Measurements from ENCODE around the gene EPN1.

The EPN1 gene

GRCh38 chr19:55696301-55697068, 21.5 kb downstream of the EPN1 start:
- H3K27me3 ChIP-seq (ENCODE audit: control insufficient read depth in 1 of 2, insufficient read depth in 2 of 2, low read length in 2 of 2) = no peaks in the 10 kb centered on the region
- H3K4me1 ChIP-seq (ENCODE audit: control insufficient read depth, insufficient read depth, low read length) = no peaks in the 10 kb centered on the region
- H3K36me3 ChIP-seq (ENCODE audit: control insufficient read depth in 2 of 2, insufficient read depth in 2 of 2, low read length in 2 of 2) = peaks cover 16 to 35% of the 10 kb centered on the region in 2 donors
- H3K27ac ChIP-seq (ENCODE audit: low read length) = no peak overlapping the region
- H3K9ac ChIP-seq (ENCODE audit: low read length in 2 of 2) = no peak overlapping the region
- H3K9me3 ChIP-seq (ENCODE audit: control insufficient read depth in 2 of 2, low read length in 2 of 2) = no peaks in the 10 kb centered on the region
- no peak overlapping the region for H3K4me3 ChIP-seq (ENCODE audit: low read length in 2 of 2)

- no peaks in the 10 kb centered on the region for H3K4me1 ChIP-seq (ENCODE audit: control insufficient read depth, insufficient read depth, low read length)
- H3K36me3 ChIP-seq (ENCODE audit: control insufficient read depth in 2 of 2, insufficient read depth in 2 of 2, low read length in 2 of 2) = peaks cover 14 to 35% of the 10 kb centered on the region in 2 donors
- H3K4me3 ChIP-seq (ENCODE audit: low read length in 2 of 2) = no peak overlapping the region
Measured at GRCh38 chr19:55697069-55697440, 22.0 kb downstream of the EPN1 start.

GRCh38 chr19:55697698-55698097, 22.7 kb downstream of the EPN1 start:
- H3K36me3 ChIP-seq (ENCODE audit: control insufficient read depth in 2 of 2, insufficient read depth in 2 of 2, low read length in 2 of 2) = peaks cover 14 to 35% of the 10 kb centered on the region in 2 donors

More at GRCh38 chr19:55697069-55697440, 22.0 kb downstream of the EPN1 start:
- Histone ChIP-seq H3K9ac (ENCODE audit: low read length in 2 of 2) (no peak overlapping the region), H3K27me3 (ENCODE audit: control insufficient read depth in 1 of 2, insufficient read depth in 2 of 2, low read length in 2 of 2) (no peaks in the 10 kb centered on the region), H3K27ac (ENCODE audit: low read length) (no peak overlapping the region), H3K9me3 (ENCODE audit: control insufficient read depth in 2 of 2, low read length in 2 of 2) (no peaks in the 10 kb centered on the region)

GRCh38 chr19:55698256-55698655, 23.2 kb downstream of the EPN1 start:
- Histone ChIP-seq H3K27ac (ENCODE audit: low read length) (no peak overlapping the region), H3K4me3 (ENCODE audit: low read length in 2 of 2) (no peak overlapping the region), H3K9ac (ENCODE audit: low read length in 2 of 2) (no peak overlapping the region), H3K36me3 (ENCODE audit: control insufficient read depth in 2 of 2, insufficient read depth in 2 of 2, low read length in 2 of 2) (peaks cover 8 to 31% of the 10 kb centered on the region in 2 donors), H3K27me3 (ENCODE audit: control insufficient read depth in 1 of 2, insufficient read depth in 2 of 2, low read length in 2 of 2) (no peaks in the 10 kb centered on the region), H3K9me3 (ENCODE audit: control insufficient read depth in 2 of 2, low read length in 2 of 2) (no peaks in the 10 kb centered on the region), H3K4me1 (ENCODE audit: control insufficient read depth, insufficient read depth, low read length) (no peaks in the 10 kb centered on the region)

More at GRCh38 chr19:55697698-55698097, 22.7 kb downstream of the EPN1 start:
- Histone ChIP-seq H3K4me1 (ENCODE audit: control insufficient read depth, insufficient read depth, low read length) (no peaks in the 10 kb centered on the region), H3K9ac (ENCODE audit: low read length in 2 of 2) (no peak overlapping the region), H3K27me3 (ENCODE audit: control insufficient read depth in 1 of 2, insufficient read depth in 2 of 2, low read length in 2 of 2) (no peaks in the 10 kb centered on the region), H3K4me3 (ENCODE audit: low read length in 2 of 2) (no peak overlapping the region), H3K27ac (ENCODE audit: low read length) (no peak overlapping the region), H3K9me3 (ENCODE audit: control insufficient read depth in 2 of 2, low read length in 2 of 2) (no peaks in the 10 kb centered on the region)

- peaks cover 4 to 24% of the 10 kb centered on the region in 2 donors for H3K36me3 ChIP-seq (ENCODE audit: control insufficient read depth in 2 of 2, insufficient read depth in 2 of 2, low read length in 2 of 2)
- no peak overlapping the region for H3K9ac ChIP-seq (ENCODE audit: low read length in 2 of 2)
- no peaks in the 10 kb centered on the region for H3K4me1 ChIP-seq (ENCODE audit: control insufficient read depth, insufficient read depth, low read length)
- H3K4me3 ChIP-seq (ENCODE audit: low read length in 2 of 2) = no peak overlapping the region
- no peaks in the 10 kb centered on the region for H3K9me3 ChIP-seq (ENCODE audit: control insufficient read depth in 2 of 2, low read length in 2 of 2)
- no peaks in the 10 kb centered on the region for H3K27me3 ChIP-seq (ENCODE audit: control insufficient read depth in 1 of 2, insufficient read depth in 2 of 2, low read length in 2 of 2)
- H3K27ac ChIP-seq (ENCODE audit: low read length) = no peak overlapping the region
Measured at GRCh38 chr19:55699221-55699620, 24.2 kb downstream of the EPN1 start.

- H3K9ac ChIP-seq (ENCODE audit: low read length in 2 of 2) = no peak overlapping the region
Measured at GRCh38 chr19:55700813-55701212, 25.8 kb downstream of the EPN1 start.

GRCh38 chr19:55702131-55702627, 27.2 kb downstream of the EPN1 start:
- Histone ChIP-seq H3K4me1 (ENCODE audit: control insufficient read depth, insufficient read depth, low read length) (no peaks in the 10 kb centered on the region), H3K27me3 (ENCODE audit: control insufficient read depth in 1 of 2, insufficient read depth in 2 of 2, low read length in 2 of 2) (no peaks in the 10 kb centered on the region), H3K9ac (ENCODE audit: low read length in 2 of 2) (no peak overlapping the region), H3K4me3 (ENCODE audit: low read length in 2 of 2) (no peak overlapping the region), H3K9me3 (ENCODE audit: control insufficient read depth in 2 of 2, low read length in 2 of 2) (no peaks in the 10 kb centered on the region), H3K27ac (ENCODE audit: low read length) (no peak overlapping the region), H3K36me3 (ENCODE audit: control insufficient read depth in 2 of 2, insufficient read depth in 2 of 2, low read length in 2 of 2) (peaks cover 0 to 11% of the 10 kb centered on the region in 2 donors)

More at GRCh38 chr19:55700813-55701212, 25.8 kb downstream of the EPN1 start:
- Histone ChIP-seq H3K9me3 (ENCODE audit: control insufficient read depth in 2 of 2, low read length in 2 of 2) (no peaks in the 10 kb centered on the region), H3K27me3 (ENCODE audit: control insufficient read depth in 1 of 2, insufficient read depth in 2 of 2, low read length in 2 of 2) (no peaks in the 10 kb centered on the region), H3K36me3 (ENCODE audit: control insufficient read depth in 2 of 2, insufficient read depth in 2 of 2, low read length in 2 of 2) (peaks cover 3 to 17% of the 10 kb centered on the region in 2 donors), H3K4me1 (ENCODE audit: control insufficient read depth, insufficient read depth, low read length) (no peaks in the 10 kb centered on the region), H3K27ac (ENCODE audit: low read length) (no peak overlapping the region), H3K4me3 (ENCODE audit: low read length in 2 of 2) (no peak overlapping the region)

- no peaks in the 10 kb centered on the region for H3K9me3 ChIP-seq (ENCODE audit: control insufficient read depth in 2 of 2, low read length in 2 of 2)
- peaks cover 0 to 6% of the 10 kb centered on the region in 2 donors for H3K36me3 ChIP-seq (ENCODE audit: control insufficient read depth in 2 of 2, insufficient read depth in 2 of 2, low read length in 2 of 2)
- no peaks in the 10 kb centered on the region for H3K4me1 ChIP-seq (ENCODE audit: control insufficient read depth, insufficient read depth, low read length)
- no peak overlapping the region for H3K9ac ChIP-seq (ENCODE audit: low read length in 2 of 2)
- H3K27me3 ChIP-seq (ENCODE audit: control insufficient read depth in 1 of 2, insufficient read depth in 2 of 2, low read length in 2 of 2) = no peaks in the 10 kb centered on the region
- no peak overlapping the region for H3K4me3 ChIP-seq (ENCODE audit: low read length in 2 of 2)
- H3K27ac ChIP-seq (ENCODE audit: low read length) = no peak overlapping the region
Measured at GRCh38 chr19:55703790-55704215, 28.8 kb downstream of the EPN1 start.

- H3K36me3 ChIP-seq (ENCODE audit: control insufficient read depth in 2 of 2, insufficient read depth in 2 of 2, low read length in 2 of 2) = peaks cover 0 to 4% of the 10 kb centered on the region in 2 donors
Measured at GRCh38 chr19:55704494-55705245, 29.6 kb downstream of the EPN1 start.

GRCh38 chr19:55705972-55706371, 30.9 kb downstream of the EPN1 start:
- Histone ChIP-seq H3K4me1 (ENCODE audit: control insufficient read depth, insufficient read depth, low read length) (no peaks in the 10 kb centered on the region), H3K4me3 (ENCODE audit: low read length in 2 of 2) (no peak overlapping the region), H3K9me3 (ENCODE audit: control insufficient read depth in 2 of 2, low read length in 2 of 2) (no peaks in the 10 kb centered on the region), H3K36me3 (ENCODE audit: control insufficient read depth in 2 of 2, insufficient read depth in 2 of 2, low read length in 2 of 2) (no peaks in the 10 kb centered on the region), H3K27me3 (ENCODE audit: control insufficient read depth in 1 of 2, insufficient read depth in 2 of 2, low read length in 2 of 2) (no peaks in the 10 kb centered on the region), H3K9ac (ENCODE audit: low read length in 2 of 2) (no peak overlapping the region), H3K27ac (ENCODE audit: low read length) (no peak overlapping the region)

More at GRCh38 chr19:55704494-55705245, 29.6 kb downstream of the EPN1 start:
- H3K4me3 ChIP-seq (ENCODE audit: low read length in 2 of 2) = no peak overlapping the region
- no peaks in the 10 kb centered on the region for H3K27me3 ChIP-seq (ENCODE audit: control insufficient read depth in 1 of 2, insufficient read depth in 2 of 2, low read length in 2 of 2)
- no peak overlapping the region for H3K9ac ChIP-seq (ENCODE audit: low read length in 2 of 2)
- H3K9me3 ChIP-seq (ENCODE audit: control insufficient read depth in 2 of 2, low read length in 2 of 2) = no peaks in the 10 kb centered on the region
- no peaks in the 10 kb centered on the region for H3K4me1 ChIP-seq (ENCODE audit: control insufficient read depth, insufficient read depth, low read length)
- no peak overlapping the region for H3K27ac ChIP-seq (ENCODE audit: low read length)
